LHCN-M2 (cell line): Measurements from ENCODE around the gene SP6. TPM values are rescaled to one million over a fixed set of nuclear protein-coding genes. Genes with fewer than 3 reads are reported as not detected.

ENCODE experiments used
- DNase-seq: peaks from one replicate; pipeline ENCODE4 v3.0.0-alpha.2; 2012; ENCODE audit warnings: low read depth
- polyA plus RNA-seq: library from polyadenylated mRNA; unstranded; fragments of >200 nt; gene quantifications from one replicate; pipeline ENCODE4 v1.2.1, GENCODE V29; 2012; ENCODE audit warnings: missing spikeins
- total RNA-seq: library from RNA; depleted of rRNA; stranded (reverse); fragments of >200 nt; gene quantifications from 2 replicates; pipeline ENCODE4 v1.2.3, GENCODE V29; 2014; rRNA removed

SP6 gene
- not detected in 2 replicates for total RNA-seq
- 0.13 TPM for polyA plus RNA-seq

DNA sequence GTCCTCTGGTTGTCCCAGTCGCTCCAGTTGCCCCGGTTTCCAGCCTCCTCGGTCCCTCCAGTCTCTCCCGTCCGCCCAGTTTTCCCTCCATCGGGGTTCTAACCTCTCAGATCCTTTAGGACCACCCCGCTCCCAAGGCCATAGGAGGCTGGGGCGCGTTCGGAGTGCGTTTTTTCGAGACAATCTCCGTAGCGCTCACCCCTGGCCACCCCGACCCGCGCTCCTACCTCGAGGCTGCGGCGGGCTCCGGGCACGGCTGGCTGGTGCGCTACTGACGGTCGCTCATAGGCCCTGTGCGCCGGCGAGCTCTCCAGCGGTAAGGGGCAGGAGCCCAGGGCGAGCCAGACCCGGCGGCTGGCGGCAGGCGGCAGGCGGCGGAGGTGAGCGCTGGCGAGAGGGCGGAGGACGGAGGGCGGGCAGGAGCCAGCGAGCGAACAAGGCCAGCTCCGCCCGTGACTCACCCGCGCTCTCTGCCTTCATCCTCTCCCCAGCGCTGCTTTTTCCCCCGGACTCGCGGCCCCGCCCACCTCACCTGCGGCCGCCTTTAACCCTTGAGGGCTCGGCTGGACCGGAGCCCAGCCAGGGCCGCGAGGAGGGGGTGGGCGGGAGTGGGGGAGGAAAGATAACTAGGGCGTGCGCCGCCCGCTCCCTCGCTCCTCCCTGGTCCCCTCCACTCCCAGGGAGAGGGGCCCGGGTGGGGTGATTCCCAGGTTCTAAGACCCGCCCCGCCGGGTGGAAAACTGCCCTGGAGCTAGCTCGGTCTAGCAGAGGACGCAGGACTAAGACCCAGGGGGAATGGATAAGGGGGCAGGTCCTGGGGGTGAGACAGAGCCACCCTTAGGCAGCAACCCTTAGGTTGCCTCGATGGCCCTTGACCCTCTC is at the start of gene SP6:
Gene SP6, minus strand, starts transcription at position 472 of the 882 bp plus-strand sequence. CDS start 2,734 bp downstream, outside the sequence.
- no peak for DNase-seq

DNA sequence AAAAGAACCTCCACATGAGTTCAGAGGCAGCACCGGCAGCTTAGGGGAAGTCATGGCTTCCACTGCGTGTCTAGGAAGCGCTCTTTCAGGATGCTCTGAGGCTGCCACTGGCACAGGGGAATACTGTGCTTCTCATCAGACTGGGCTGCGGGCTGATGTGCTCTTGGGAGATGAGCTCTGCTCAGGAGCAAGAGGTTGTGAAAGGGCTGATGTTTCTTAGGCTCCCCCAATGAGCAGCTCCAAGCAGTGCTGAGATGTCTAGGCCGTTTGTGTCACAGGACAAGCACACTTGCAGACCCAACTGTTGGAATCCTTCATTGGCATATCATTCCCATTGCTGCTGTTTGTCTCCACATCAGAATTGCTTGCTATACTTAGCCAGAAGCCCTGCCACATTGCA is 48.7 kb upstream of the SP6 start:
- no peak for DNase-seq

DNA sequence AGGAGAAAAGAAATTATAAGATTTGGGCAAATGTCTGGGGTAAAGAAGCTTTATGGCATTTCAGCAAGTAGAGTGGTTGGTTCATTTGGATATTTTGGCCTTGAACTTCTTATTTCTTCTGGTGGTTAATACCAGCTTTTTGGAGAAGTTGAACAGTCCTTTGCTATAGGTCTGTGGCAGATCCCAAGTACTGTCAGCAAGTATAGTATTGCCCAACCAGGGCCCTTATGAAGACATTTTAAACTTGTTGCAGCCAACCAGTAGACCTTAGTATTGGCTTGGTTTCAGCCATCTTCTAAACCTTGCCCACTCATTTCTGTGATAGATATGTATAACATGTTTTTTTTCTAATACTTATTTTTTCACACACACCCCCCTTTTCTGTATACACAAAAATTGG is 47.3 kb upstream of the SP6 start:
- DNase-seq: no peak

DNA sequence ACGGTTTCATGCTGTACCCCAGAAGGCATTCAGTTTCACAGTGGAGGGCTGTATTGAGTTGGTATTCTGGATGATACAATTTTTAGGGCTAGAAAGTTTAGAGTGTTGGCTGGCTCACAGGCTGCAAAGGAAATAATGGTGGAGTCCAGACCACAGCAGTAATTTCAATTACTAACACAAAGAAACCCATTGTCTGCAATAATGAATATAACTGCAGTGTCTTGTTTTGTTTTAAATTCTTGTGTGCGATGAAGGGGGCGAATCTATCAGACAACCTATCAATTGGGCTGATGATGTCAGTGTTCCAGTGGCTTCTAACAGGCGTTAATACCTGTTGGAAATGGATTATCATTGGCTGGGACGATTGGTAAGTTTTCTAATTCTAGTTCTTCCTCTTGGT is 46.6 kb upstream of the SP6 start:
- no peak for DNase-seq

DNA sequence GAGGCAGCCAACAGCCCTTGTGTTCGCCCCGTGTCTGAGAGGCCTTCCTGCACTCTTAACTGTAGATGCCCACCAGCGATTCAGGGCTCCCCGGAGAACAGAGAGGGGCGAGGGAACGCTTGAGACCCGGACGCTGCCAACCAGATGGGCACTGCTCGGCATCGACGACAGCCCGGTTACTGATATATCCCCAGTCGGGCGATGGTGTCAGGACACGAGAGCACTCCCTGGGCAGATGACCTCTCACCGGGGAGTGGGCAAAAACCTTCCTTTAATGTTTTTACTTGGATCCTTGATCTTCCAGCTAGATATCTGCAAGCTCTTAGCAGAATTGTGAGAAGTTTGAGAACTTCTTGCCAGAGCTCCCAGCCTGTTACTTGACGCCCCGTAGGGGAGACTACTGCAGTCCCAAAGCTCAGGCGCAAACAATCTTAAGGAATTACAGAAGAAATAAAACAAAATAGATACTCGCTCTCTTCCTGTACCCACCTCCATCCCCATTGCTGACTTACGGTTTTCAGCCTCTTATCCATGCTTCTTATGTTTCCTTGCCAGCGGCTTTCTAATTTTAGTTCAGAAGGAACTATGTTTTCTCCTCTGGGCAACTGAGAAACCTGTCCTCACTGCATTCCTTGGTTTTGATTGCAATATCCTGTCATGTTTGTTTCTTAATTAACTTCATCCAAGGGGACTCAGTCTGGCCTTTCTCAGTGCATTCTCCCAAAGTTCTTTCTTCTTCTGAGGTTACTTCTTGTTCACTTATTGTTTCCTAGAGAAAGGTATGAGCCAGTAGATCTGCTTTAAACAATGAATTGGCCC is 45.9 kb upstream of the SP6 start:
- no peak for DNase-seq

DNA sequence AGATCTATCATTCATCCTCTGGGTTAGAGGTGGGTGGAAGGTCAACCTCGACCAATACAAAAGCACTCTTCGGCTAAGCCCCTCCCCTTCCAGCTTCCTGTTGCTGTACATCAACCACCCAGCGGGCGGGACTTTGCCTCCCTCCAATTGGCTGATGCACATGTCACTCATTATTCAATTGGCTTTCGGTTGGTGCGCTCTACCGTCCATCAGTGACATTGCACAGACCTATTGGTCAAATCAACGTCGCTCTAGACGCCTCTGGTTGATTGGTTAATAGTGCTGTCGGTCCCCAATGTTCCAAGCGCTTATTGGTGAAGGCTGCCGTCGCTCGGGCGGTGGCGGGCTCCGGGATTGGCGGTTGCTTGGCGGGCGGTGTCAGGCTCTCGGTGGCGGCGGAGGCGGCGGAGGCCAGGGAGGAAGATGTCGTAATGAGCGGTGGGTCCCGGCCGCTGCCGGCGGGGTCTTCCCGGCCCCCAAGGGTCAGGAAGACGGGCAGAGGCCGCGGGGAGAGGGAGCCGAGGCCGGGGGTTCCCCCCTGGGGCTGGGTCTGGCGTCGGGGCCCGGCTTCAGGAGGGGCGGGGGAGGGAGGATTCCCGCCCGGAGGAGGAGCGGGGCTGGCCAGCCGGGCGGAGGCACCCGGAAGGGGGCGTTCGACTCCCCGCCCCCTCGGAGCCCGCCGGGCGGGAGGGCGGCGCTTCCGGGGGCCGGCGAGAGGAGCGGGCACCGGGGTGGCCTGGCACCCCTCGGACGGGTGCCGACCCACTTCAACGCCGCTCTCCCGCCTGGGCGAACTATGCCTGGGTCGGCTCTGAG is 45.1 kb upstream of the SP6 start, which contains the start of gene SP2:
Gene SP2, plus strand, starts transcription at position 381 of the 816 bp plus-strand sequence. Its CDS starts 51 bp downstream, at position 432.
- DNase-seq: peak; percentile 100

DNA sequence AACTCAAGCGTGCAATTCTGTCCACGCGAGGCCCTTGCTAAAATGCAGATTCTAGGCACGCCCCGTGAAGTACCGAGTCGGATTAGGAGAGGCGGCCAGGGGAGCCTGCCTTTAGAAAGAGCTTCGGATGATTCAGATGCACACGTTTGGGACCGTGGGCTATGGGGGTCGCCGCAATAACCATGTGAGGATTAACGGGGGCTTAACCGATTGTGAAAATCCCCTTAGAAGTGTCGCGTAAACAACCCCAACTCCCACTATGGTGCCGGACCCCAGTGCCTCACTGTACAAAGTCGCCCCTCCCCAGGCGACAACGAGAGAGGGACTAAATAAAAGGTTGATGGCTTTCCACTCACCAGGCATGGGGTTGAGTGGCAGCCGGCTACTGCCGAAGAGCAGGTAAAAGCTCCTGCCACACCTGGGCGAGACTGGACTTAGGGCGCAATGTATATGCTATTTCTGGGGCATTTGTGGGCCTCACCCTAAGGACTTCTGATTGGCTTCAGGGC is 44.4 kb upstream of the SP6 start:
- peak; percentile 36 for DNase-seq

DNA sequence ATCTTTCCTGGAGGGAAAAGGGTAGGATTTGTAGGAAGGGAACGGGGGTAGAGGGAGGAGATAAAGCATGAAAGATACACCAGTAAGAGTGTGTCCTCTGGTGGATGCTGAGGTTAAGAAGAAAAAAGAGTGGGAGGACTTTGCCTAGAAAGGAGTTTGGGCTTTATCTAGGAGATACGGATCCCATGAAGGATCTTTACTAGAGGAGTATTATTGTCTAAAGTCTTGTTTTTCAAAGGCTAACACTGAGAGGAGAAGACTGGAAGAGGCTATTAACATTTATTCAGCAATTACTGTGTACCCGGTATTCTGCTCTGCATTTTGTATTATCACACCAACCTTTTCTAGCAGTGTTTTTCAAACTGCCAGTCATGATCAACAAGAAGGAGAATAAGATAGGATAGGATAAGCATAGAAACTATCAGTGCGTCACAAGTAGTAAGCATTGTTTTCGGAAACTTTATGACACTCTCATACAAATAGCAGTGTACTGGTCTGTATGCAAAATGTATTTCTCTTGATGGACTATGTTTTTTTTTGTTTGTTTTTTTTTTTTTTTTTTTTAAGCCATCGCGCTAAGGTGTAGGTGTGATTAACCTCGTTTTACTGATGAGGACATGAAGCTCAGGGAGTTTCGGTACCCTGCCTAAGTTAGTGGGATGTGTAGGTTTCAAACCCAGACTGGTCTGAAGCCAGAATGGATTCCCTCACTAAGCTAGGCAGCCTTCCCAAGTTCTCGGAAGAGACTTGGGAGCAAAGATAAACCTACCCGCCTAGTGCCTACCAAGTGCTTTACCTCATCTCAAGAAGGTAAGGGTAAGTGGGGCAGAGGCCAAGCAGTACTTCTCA is 43.8 kb upstream of the SP6 start:
- DNase-seq: no peak

DNA sequence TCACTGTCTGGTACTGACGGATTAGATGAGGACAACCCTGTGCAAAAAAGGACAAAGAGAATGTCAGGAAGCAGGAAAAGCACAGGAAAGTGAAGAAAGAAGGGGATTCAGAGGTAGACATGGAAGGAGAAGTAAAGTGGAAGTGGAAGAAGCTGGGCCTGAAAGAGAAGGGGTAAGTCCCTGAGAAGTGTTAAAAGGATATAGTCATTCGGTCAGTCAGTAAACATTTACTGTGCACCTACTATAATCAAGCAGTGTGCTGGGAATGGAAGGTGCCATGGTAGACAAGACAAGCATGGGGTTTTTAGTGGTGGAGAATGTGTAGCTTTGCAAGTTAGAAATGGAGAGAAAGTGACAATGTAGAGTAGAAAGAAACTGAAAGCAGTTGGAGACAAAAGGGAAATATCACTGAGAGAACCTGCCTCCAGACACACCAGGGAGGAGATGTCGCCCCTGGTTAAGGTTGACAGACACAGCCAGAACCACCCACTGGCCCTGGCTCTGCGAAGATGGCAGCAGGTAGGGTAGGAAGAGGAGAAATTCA is 40.7 kb upstream of the SP6 start:
- no peak for DNase-seq

DNA sequence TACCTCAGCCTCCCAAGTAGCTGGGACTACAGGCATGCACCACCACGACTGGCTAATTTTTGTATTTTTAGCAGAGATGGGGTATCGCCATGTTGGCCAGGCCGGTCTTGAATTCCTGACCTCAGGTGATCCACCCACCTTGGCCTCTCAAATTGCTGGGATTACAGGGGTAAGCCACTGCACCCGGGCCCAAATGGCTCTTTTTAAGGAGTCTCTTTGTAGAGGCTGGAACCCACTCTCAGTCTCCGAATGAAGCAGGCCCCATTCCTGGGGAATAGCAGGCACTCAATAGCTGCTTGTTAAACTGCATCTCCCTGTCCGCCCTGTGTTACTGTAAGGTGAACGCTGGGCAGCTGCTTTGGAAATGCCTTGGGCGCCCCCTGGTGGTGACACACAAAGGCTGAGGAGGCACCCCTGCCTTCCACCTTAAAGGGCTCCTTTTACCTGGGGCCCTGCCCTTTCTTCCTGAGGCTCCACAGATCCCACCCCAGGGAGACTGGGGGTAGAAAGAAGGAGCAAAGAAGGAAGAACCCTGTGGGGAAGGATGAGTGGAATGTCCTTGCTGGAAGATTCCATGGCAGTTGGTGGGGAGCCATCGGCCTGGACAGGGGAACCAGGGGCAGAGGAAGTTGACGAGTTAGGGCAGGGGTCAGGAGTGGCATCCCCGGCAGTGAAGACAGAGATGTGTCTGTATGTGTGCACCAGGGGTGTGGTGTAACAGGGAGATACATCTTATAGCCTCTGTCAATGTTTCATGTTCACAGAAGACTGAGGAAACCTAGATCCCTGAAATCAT is 39.0 kb upstream of the SP6 start:
- peak; percentile 71 for DNase-seq

DNA sequence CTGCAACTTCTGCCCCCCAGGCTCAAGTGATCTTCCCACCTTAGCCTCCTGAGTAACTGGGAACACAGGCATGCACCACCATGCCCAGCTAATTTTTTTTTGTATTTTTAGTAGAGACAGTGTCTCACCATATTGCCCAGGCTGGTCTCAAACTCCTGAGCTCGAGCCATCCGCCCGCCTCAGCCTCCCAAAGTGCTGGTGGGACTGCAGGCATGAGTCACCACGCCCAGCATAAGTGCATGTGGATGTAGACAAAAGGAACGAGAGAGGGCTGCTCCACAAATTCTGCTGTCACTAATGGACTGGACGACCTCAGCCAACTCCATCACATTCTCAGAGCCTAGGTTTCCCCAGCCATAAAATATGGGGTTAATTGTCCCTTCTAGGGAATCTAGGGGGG is 37.3 kb upstream of the SP6 start:
- no peak for DNase-seq

DNA sequence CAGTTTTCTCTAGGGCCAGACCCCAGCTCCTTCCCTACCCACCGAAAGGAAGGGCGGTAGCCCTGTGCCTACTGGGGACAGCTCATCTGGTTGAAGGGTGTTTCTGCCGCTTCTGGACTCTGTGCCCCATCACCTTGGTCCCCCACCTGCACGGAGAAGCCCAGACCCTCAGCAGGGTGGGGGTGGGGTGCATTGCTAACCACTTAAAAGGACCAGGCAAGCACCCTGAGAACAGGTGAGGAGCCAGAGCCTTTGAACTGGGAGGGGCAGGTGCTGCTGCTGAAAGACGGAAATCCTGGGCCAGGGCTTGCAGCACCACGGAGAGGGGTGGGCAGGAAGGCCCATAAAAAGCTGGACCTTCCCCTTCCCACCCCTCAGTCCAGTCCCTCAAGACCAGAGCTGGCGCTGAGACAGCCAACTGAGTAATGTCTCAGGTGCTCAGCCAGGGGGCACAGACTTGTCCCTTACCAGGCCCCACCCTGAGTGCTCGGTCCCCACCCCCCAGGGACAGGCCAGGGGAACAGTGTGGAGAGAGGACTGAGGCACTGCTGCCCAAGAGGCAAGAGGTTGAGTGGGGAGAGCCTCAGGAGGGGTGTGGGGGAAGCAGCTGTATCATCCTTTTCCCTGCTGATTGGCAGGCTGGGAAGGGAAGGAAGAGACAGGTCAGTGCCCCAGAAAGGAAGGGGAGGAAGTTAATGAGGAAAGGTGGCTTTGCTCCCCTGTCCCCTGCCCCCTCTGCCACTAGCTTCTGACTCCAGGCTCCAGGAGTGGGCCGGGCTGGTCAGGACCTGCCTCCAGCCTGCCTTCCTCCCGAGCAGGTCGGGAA is 34.2 kb upstream of the SP6 start:
- no peak for DNase-seq

DNA sequence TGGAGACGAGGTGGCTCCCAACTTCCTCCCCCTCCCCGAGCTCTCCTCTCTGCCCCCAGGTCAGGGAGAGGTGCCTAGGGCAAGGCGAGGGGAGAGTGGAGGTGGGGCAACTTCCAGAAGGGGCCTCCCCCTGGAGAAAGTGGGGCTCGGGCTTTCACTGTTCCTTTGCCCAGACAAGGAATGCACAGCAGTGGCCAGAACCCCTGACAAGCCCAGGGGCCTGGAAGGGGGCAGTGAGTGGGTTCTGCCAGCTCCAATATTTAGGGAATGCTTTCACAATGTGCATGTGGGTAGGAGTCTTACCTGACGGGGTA is 33.4 kb upstream of the SP6 start:
- no peak for DNase-seq

DNA sequence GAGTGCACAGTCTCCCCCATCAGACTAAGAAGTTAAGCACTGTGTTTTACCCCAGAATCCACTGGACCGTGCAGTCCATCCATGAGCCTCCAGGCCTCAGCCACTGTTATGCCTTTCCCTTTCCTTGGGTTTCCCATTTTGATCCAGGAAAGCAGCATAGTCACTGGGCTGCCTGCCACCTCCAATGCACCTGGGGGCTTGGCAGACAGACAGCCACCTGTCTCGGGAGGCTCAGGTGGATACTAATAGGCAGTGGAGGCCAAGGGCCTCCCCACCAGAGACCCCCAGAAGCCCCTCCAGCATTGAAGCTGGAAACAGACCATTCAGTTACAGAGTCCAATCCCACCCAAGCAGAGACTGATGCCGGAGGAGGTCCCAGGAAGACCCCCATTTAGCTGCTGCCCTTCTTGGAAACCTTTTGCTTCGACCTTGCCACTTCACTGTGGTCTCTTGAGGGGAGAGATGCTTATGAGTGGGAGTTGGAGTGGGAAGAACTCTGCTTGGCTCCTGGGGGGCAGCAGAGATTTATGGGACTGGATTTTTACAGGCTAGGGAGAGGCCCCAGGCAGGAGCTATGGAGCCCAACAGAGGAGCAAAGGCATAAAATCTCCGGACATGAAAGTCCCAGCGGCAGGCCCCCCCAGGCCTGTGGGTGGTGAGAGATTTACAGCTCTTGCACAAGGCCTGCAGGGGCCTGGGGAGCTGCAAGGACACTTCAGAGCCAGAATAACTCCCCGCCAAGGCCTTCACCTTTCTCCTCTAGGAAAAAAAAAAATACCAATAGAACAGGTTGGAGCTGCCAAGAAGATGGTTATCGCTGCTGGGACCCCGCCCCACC is 32.8 kb upstream of the SP6 start:
- no peak for DNase-seq

DNA sequence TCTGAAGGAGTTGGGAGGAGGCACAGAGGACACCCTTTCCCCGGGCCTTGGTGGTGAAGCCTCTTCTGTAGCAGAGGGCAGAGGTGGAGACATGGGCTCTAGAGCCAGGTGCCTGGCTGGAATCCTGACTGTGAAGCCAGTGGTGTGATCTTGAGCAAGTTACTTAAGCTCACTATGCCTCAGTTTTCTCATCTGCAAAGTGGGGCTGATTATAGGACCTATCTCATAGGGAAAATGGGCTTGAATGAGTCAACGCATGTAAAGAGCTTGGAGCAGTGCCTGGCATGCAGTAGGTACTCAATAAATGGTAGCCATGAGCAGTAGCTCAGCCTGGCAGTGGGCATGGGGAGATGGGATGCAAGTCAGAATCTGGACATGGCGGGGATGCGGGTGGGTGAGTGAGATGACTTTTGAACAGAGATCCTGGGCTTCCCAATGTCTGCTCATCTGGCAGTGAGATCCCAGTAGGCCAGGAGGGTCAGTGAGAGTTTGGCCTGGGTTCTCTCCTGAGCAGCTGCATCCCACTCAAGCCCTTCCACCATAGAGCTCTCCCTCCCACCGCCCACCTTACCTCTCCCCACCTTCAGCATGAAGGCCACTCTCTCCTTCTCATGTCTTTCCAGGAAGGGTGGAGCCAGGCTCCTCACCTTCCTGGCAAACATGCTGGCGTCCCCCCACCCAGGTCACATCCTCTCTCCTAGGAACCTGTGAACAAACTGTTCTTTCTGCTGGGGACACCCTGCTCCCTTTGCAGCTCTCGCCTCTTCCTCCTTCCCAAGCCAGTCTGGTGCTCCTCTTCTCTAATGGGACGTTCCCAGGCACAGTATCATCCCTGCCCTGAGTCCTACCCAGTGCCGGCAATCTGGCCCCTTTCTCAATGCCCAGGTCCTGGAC is 32.0 kb upstream of the SP6 start:
- DNase-seq: no peak

DNA sequence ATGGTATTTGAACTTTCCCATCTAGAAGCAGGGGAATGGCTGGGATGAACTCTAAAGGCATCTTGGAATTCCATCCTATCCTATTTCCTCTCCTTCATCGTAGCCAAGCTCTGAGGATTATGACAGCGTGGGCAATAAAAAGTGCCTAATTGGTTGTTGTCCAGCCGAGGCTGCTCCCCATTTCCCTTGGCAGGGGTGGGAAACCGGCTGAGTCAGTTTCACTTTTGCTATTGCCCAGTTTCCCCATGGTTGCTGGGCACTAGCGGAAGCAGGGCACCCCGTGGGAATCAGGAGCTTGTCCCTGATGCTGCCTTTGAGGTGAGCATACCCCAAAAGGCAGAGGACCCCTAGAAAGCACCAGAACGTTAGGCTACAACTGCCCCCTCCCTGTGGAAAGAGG is 31.3 kb upstream of the SP6 start:
- DNase-seq: peak; percentile 69
